ENCODE measurements around the gene CELF2.

The CELF2 gene

DNA sequence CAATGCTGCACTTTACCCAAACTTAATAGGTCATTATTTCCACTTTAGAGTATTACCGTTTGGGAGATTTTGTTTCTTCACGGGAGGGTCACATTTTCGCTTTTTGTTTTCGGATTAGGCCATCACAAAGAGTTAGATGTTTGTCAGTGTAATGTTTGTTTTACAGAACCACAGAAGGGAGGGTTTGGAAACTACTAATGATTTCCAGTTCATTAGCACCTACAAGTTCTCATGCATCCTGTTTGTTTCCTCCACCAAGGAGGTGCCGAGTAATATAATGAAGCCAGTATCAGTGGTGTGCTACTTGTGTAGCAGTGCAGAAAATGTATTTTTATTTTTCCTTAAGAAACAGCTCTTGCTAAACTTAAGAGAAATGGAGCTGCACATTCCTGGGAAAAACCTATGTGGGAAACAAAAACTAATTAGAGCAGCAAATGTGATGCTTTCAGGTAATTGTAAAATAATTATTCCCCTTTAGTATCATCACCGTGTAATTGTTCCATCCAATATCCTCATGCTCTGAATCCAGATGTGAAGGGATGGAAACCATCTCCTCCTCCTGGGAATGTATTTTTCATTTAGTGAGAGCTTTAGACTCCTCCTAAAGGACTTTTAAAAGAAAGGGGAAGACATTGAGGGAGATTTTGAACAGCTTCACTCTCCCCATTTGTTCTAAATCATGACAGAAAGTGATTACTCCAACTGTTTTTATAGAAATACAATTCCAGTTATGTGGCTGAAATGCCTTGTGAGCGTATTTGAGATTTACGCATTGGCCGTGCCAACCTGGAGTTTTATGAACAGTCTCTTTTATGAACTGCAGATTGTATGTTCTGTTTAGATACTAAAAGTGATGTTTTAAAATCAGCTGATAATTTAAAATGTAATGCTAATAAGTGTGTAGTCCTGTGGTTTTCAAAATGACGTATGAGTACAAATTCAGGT lies 5.6 kb downstream of the CELF2 start:
- DNase-seq (ENCODE audit: low spot score), result no peak

DNA sequence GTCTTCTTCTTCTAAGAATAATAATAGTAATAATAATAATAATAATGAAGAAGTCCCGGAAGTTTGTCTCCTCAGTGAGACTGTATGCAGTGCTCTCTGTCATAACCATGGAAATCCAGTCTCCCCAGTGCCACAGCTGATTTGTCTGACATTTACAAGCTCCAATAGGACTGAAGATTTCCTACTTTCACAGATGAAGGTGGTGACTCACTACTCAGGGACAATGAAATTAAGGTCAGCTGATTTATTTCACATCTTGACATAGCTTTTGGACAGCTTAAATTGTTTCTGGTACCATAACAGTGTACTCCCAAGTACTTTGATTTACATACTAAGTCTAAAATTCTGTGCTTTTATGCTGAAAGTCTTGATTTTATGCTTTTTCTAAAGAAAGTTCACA lies 6.9 kb downstream of the CELF2 start:
- DNase-seq (ENCODE audit: low spot score), result no peak

DNA sequence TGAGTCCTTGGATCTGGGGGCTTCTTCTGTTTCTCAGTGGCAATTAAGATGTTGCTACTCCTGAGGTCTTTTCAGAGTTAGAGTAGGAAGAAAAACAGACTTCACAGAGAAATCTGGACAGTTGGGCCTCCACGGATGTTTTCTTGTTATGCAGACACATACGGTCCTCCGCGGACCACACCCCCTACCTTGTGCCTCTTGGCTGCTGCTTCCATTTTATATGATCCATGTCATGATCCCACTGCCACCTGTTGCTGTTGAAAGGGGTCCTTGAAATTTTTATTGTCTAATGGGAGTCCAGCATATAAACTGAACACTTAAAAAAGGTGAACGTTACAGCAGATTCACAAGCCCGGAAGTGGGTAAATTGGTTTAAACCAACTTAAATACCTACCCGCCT lies 8.3 kb downstream of the CELF2 start:
- DNase-seq (ENCODE audit: low spot score), result no peak

DNA sequence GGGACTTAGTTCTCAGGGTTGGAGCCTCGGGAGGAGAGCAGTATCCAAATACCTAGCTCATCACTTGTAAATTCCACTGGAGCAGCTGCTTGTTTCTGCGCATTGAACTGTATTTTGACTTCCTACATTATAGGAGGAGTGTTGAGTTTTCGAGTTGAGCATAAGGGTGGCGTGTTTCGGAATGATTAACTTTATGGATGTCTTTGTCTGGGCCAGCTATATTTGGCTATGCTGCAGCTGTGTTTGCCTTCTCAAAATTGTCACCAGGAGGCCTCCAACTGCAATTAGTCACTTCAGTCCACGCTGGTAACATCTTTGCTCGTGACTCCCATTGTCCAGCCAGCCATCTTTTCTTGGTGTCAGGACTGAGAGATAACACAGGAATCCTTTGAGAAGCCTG lies 9.1 kb downstream of the CELF2 start:
- DNase-seq (ENCODE audit: low spot score), result no peak

DNA sequence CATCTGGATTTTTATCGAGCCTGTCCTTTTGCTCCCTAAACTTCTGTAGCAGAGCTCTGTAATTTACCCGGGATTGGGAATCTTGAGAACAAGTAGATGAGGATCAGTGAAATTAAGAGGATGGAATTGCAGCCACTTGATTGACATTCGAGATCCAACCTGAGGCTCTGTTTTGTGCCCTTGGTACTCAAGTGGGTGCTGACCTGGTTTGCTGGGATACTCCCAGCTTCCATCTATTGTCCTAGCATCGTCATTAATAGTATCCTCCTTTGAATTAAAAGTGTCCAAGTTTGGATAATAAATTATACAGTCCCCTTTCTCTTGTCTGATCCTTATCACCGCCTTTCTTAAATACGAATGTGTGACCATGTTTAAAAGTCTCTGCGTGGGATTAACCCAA lies 17.1 kb downstream of the CELF2 start:
- no peak for DNase-seq (ENCODE audit: low spot score)

DNA sequence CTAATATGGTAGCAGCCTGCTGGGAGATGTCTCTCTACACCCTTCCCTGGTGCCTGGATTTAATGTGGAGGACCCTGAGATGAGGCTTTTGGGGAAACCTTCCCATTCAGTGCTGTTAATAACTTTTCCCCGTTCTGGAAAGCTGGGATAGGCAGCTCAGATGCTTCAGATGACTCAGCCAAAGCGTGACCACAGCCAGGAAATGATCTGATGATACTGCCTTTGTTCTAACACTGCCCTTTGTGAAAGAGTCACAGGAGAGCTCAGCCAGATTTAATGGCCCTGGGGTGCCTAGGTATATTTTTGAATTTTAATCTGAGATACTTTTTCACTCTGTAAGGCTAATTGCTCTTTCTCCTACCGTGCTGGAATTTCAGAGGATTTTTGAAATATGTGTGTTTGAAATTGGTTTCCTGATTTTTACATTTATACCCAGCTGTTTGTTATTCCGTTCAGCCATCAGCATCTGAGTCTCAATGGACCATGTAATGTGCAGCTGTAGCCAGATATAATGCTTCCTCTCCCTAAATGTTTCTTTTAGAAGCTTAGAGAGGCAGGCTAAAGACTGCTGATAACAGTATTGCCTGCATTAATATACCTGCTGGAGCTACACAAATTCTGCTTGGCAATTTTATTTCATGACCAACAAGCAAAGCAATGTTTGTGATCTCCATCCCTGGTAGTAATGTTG lies 17.8 kb downstream of the CELF2 start:
- DNase-seq (ENCODE audit: low spot score), result no peak

DNA sequence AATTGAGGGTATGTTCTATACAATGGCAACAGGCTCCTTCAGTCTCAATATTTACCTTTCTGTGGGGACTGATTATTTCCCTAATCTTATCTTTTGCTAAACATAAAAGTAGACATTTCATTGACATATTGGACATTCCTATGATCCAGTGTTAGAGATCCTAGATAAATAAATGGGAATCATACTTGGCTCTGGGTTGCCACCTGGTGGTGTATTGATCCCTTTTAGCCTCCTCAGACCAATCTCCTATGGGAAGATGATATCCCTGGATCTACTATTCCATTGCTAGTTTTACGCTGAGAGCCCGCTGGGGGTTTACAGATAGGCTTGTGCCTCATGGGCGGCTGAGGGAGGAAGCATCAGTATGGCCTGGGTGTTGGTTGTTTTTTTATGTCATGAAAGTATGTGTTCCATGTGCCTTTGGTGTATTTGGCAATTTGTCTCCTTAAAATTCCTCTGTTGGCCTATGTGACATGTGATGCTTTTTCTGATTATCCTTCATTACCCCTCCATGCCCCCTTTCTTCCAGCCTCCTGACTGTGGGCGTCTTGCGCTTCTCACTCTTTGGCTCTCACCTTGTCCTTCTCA lies 18.8 kb downstream of the CELF2 start:
- DNase-seq (ENCODE audit: low spot score), result no peak

DNA sequence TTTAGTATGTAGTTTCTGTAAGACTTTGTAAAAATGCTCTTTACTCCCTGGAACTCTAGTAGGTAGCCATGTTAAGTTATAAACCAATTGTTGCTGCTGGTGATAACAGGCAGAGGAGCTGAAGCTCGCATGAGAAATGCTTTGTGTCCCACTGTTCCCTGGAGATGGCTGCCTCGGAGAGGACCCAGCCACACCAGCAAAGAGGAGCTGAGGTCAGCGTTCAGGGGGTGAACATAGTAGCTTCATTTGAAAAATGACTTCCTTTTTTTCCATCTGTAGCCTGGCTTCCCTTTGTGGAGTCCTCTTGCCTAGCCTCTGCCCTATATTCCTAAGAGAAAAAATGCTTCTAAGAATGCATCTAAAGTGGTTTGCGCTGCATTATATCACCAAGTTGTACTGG lies 20.3 kb downstream of the CELF2 start:
- DNase-seq (ENCODE audit: low spot score), result no peak

DNA sequence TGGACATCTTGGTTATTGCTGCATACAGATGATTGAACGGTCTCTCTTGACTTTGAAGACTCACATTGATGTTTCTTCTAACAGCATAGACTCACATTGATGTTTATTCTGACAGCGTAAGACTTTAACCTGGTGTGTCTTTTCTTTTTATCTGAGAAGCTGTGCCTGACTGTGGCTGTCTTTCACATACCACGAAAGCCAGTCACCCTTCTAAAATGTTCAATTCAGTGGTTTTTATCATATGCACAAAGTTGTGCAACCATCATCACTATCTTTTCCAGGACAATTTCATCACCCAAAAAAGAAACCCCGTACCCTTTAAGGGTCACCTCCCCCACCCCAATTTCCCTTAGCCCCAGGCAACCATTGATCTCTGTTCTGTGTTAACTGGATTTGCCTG lies 24.7 kb downstream of the CELF2 start:
- DNase-seq (ENCODE audit: low spot score), result no peak

DNA sequence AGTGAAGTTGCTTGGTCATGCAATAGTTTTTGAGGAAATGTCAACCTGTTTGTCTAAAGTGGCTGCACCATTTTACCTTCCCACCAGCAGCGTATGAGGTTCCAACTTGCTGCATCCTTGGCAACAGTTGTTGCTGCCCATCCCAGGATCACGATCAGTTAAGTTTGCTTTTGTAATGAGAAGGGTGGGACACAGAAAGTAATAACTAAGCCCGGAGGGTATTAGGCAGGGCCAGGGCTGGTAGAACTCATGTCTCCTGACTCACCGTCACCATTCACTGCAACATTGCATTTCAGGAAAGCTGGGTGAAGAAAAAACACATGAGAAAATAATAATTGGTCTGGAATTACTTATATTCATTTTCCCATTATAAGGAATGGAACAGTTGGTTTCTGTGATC lies 25.4 kb downstream of the CELF2 start:
- DNase-seq (ENCODE audit: low spot score), result no peak

DNA sequence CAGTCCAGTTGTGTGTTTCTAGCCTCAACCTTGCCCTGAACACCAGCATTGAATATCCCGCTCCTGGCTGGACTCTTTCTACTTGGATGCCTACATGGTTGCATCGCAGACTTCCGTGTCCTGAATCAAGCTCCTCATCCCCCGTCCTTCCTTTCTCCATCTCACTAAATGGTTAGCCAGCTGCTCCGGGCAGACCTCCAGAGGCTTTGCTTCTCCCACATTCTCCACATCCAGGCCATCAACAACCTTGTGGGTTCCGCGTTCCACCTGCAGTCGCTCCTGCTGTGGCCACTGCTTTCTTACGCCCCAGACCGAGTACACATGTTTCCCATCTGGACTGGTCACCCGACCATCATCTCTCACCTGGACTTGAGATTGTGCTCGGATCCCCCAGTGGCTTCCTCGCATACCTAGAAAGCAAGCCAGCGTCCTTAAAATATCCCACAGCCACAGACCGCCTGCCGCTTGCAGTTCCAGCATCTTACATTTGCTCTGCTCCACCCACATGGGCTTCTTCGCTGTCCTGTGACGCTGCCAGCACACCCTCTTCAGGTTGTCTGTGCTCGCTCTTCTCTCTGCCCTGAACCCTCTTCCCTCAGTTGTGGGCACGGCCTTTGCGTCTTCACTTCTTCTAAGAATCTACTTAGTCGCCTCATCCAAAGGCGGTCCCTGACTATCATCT lies 25.9 kb downstream of the CELF2 start:
- DNase-seq (ENCODE audit: low spot score), result no peak

DNA sequence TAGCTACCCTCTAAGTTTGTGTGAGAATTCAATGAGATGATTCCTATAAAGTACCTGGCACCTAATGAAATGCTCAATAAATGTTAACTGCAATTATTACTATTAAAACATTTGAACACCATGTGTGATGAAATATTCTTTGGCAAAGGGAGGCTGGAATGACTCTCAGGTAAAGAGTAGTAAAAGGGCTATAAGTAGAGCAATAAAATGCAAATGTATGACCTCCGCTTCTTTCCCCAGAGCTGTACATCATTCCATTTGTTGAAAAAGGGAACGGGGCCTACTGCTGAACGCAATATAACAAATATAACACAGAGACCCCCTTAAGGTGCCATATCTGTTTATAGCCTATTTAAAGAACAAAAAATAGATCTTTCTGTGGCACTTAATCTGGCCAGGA lies 27.8 kb downstream of the CELF2 start:
- DNase-seq (ENCODE audit: low spot score), result no peak

DNA sequence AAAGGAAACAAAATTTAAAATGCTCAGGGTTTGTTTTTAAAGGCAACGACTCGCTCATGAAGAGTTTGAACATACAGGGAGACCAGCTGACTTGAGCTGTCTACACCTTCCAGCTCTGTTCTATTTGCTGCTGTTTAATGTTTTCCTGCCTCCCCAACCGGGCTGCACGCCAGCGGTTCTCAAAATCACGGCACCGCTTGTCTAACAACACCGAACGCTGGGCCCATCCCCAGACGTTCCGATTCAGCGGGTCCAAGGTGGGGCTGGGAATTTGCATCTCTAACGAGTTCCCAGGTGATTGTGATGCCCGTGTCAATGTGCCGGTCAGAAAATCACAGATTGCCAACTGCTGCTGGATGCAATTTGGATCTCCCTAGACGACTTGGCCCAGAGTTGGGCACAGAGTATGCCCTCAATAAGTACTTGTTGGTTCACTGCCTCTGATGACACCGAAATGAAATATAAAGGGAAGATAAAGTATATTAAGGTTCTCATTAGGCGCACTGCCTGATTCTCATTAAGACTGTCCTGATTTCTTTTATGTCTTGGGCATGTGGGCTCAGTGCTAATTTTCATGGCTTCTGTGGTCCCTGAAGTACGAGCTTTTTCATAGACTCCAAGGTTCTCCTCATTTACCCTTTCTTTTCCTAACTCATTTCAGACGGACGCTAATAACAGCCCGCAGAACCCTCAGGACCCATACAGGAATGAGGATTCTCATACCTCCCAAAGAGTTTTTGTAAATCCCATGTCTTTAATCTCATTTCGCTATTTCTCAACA lies 28.5 kb downstream of the CELF2 start:
- DNase-seq (ENCODE audit: low spot score), result no peak

DNA sequence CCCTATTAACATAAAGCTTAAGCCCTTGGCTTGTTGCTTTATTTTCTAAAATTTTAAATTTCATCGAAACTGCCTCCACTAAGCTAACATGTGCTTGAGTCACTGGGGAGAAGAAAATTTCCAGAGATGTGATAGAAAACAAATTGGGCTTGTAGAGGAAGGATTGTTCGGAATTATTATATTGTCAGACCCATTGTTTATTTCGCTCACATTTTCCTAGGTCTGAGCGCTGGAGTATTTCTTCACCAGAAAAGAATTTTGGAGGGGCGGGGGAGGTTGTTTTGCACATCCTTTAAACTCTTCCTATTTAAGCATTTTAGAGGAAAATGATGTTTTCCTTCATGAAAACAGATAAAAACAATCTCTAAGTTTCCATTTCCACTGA lies 29.1 kb downstream of the CELF2 start:
- no peak for DNase-seq (ENCODE audit: low spot score)

DNA sequence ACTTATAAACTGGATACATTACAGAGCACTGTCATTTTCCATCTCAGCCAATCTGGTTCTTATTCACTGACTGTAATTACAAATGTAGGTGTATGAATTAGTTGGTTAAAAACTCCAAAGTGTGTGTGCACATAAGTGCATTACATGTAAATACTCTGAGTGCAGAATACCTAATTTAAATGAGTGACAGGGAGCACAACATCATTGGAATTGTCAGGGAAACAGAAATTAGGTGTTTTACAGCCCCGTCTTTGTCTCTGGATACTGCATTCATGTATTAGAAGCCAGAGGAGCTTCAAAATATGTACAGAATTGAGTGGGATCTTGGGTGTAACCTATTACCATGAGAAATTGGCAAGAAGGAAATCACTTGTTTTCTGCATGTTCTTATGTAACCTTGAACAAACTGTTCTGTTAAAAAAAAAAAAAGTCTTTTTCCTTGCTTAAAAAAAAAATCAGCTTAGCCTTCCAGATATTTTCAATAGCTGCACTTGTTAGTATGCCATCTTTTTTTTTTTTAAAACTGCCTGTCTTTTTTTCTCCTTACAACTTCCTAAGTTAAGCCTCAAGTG lies 31.1 kb downstream of the CELF2 start:
- no peak for DNase-seq (ENCODE audit: low spot score)

DNA sequence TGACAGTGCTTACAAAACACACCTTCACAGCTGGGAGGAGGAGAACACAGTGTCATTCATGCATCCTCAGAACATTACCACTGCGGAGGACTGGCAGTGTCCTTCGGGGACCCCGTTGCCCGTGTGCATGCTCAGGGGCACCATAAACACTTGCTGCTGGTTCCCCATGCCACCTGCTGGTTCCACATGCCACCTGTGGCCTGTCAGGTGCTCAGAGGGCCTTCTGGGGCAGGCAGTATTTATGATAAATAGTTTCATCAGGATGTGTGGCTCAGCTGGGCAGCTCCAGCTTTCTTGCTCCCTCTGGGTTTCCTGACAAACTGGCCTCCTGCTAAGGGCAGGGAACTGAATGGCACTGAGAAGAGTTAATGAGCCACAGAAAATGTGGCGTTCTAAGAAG lies 32.1 kb downstream of the CELF2 start:
- DNase-seq (ENCODE audit: low spot score), result no peak

DNA sequence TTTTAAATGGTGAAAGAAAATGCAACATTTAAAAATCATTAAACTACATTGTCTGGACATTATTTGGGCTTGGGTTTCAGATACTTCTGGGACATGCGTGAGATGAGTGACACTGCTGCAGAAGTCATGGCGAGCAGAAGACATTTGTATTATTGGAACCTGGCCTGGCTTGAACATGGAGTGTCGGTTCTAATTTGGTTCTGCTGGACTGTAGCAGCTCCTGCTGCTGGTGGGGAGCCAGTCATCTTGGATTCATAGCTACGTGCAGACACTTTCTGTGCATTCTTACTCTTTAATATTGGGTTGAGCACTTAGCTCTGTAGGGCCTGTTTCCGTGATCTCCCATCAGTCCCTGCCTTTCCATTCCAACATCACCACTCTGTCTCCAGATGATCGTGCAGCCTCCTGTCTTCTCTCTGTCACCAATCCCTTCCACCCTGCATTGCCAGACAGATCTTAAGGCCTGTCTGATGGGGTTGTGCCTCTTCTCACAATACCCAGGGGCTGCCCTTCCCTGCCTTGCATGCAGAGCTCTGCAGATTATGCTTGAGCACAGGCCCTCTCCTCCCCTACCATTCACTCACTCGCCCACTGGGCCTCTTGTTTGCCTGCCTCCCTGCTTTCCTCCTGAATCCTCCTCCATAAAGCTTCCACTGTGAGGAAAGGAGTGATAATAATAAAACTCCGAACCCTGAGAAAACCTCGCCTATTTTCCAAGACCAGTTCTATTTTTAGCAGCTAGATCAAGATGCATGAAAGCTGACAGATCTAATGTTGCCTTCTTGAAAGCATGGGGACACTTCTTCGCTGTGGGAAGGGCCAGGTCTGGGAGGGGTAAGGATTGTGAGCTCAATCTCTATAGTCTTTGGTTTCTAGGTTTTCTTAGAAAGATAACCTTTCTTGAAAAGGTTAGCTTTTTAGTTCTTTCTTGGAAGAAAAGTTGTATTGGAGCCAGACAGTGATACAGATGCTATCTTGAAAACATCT lies 32.9 kb downstream of the CELF2 start:
- no peak for DNase-seq (ENCODE audit: low spot score)

DNA sequence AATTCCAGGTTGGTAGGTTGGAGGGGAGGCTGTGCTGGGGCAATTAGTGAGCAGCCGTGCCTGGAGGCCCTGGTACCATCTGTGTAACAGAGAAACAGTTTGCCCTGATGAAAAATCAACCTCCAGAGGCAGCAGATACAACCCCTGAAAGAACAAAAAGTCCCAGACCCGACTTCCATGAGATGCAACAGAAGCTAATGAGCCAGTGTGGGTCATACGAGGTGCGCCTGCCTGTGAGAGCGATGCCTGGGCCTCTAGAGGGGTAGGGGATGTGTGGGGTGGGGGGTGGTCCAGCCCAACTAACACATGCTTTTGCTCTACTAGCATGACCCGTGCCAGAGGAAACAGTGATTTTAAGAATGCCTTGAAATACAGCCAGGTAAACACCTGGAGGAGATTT lies 39.3 kb downstream of the CELF2 start:
- DNase-seq (ENCODE audit: low spot score), result no peak

DNA sequence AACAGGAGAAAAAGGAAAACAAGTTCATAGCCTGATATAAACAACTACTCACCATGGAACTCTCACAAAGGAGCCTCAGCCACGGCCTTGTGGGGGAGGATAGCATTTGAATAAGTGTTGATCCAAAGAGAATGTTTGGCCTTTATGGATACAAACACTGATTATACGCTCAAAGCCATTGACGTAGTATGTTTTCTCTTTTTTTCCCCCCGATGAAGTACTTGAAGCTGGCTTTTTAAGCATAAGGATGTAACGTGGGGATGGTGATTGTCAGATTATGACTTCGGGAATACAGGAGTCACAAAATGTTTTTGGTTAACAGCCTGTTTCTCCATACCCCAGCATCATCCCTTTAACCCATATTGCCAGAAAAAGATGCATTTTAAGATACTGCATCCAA lies 39.8 kb downstream of the CELF2 start:
- no peak for DNase-seq (ENCODE audit: low spot score)

DNA sequence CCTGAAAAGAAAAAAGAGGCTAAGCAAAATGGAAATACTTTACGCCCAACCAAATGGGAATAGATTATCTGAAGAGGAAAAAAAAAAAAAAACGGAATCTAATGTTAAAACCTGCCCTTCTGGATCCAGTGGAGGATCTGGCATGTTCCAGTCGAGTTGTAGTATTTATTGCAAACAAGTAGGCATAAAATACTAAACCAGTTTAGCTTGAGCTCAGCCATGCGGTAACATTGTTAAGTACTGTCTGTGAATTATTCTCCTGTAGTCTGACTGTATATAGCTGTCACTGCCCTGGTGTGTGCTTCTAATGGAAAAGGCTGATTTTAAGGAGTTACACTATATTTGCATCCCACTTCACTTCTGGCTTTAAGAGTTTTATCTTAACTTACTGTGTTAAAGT lies 40.3 kb downstream of the CELF2 start:
- DNase-seq (ENCODE audit: low spot score), result no peak

All from ecto neural progenitor cell (in vitro differentiated cells).